ENCODE measurements around the gene TMOD2. TPM values are rescaled to one million over a fixed set of nuclear protein-coding genes. Genes with fewer than 3 reads are reported as not detected.

The TMOD2 gene
- total and polyA plus RNA-seq, 2 experiments from 2014 or later = 3.0 to 5.9 TPM

GRCh38 chr15:51864408-51865056 lies 113.1 kb downstream of the TMOD2 start (continued):
- TF ChIP-seq CREB1 (CRISPR knock-in tag; IDR thresholded peaks at IDR 0.05; ENCODE audit: low read depth) = no peak

- Histone ChIP-seq H3K9me2 (ENCODE audit: insufficient read depth) (0 out of 2 replicates have a peak, but pooled peaks cover 3% of the 10 kb centered on the region), H3K79me2 (replicated peaks; ENCODE audit: insufficient read depth) (no peaks in the 10 kb centered on the region), H4K20me1 (replicated peaks; ENCODE audit: insufficient read depth) (no peaks in the 10 kb centered on the region), H3K27me3 (ENCODE audit: insufficient read depth) (no peaks in the 10 kb centered on the region), H3K36me3 (ENCODE audit: insufficient read depth) (peaks cover 4% of the 10 kb centered on the region; the same call in 1 of the 2 replicates), H3K4me3 (no peak overlapping the region), H3K4me2 (no peak overlapping the region), H3K4me1 (ENCODE audit: insufficient read depth) (peaks cover 35% of the 10 kb centered on the region), H2AFZ (no peak overlapping the region), H3K27ac (ENCODE audit: low read depth) (no peak overlapping the region), H3F3A (replicated peaks; ENCODE audit: low read depth) (no peaks in the 10 kb centered on the region)
- no peaks in the 10 kb centered on the region for H3K27me3 Mint-ChIP-seq (ENCODE audit: insufficient read depth, low read depth, poor library complexity)
- peaks cover 16% of the 10 kb centered on the region; the same call in 2 of the 3 replicates for H3K36me3 Mint-ChIP-seq (ENCODE audit: low read depth)
- no peak for TF ChIP-seq CREB1 (CRISPR knock-in tag; IDR thresholded peaks at IDR 0.05; ENCODE audit: low read depth)
- TF ChIP-seq ZNF114 (CRISPR knock-in tag; IDR thresholded peaks at IDR 0.05) = no peak
- no peak for TF ChIP-seq EZH2phosphoT487 (IDR thresholded peaks at IDR 0.05; ENCODE audit: unreplicated experiment)
- TF ChIP-seq REST (IDR thresholded peaks at IDR 0.05; ENCODE audit: unreplicated experiment) = no peak
- TF ChIP-seq JUNB (IDR thresholded peaks at IDR 0.05; ENCODE audit: unreplicated experiment) = no peak
- no peak for TF ChIP-seq STAT1 (IDR thresholded peaks at IDR 0.05; ENCODE audit: unreplicated experiment)
- no peak for TF ChIP-seq ETS1 (IDR thresholded peaks at IDR 0.05)
- no peak for TF ChIP-seq NANOG (IDR thresholded peaks at IDR 0.05; ENCODE audit: borderline replicate concordance)
- no peak for TF ChIP-seq EZH2 (IDR thresholded peaks at IDR 0.05; ENCODE audit: low read depth, unreplicated experiment)
- no peak for TF ChIP-seq ZNF462 (CRISPR knock-in tag; IDR thresholded peaks at IDR 0.05)
- no peak for TF ChIP-seq ZNF331 (CRISPR knock-in tag; IDR thresholded peaks at IDR 0.05; ENCODE audit: low read depth)
- DNase-seq (ENCODE audit: low spot score) (no peak), ATAC-seq (no peak)
- H3K4me1 Mint-ChIP-seq = peaks cover 23% of the 10 kb centered on the region
- H3K4me3 Mint-ChIP-seq = no peak overlapping the region
- H3K9me3 Mint-ChIP-seq = no peaks in the 10 kb centered on the region; the same call in 2 of the 3 replicates
- H3K27ac Mint-ChIP-seq = no peak overlapping the region; the same call in 1 of the 2 replicates
Measured at GRCh38 chr15:51865317-51865716, 113.9 kb downstream of the TMOD2 start.
